Naive thymus-derived CD8-positive, alpha-beta T cell (primary cell): ENCODE results near the gene ZNF557. TPM values are rescaled to one million over a fixed set of nuclear protein-coding genes. Genes with fewer than 3 reads are reported as not detected.
"Not testable (repeated sequence)": the region's sequence is repeated elsewhere in the genome, so short reads cannot be mapped to it uniquely, and the experiment has no call there.

Experiments used
- ATAC-seq, 2 donors: fragments of 150-1000 bp; cut with Tn5 transposase in 1 of 2; sonication (Bioruptor Pico), chemical (Tn5 transposase) in 1 of 2; 1 replicate in 1 of 2; 2 replicates in 1 of 2; pipeline ENCODE4 v1.10.0; 2021; ENCODE audit warnings: mild to moderate bottlenecking in 2 of 2, moderate library complexity in 2 of 2
- POLR2A ChIA-PET: fragments of 350-600 bp; sonication (Branson Sonifier 250); formaldehyde crosslinking; loops from one replicate; lab custom pipeline; 2021; ENCODE audit warnings: antibody characterized with exemption; lab: Charles Lee
- DNase-seq, 10 donors: peaks; one replicate each; pipeline versions ENCODE4 v3.0.0 to v3.0.0-alpha.2; 2020 to 2022
- H3K27ac Mint-ChIP-seq, 10 donors: one replicate each; pipeline ENCODE4 v1.8.0; 2020 to 2022; ENCODE audit warnings: mild to moderate bottlenecking in 10 of 10, mixed read lengths in 10 of 10, moderate library complexity in 4 of 10, inconsistent platforms in 1 of 10
- H3K27me3 Mint-ChIP-seq, 5 donors: one replicate each; pipeline ENCODE4 v1.8.0; 2021 to 2022; ENCODE audit warnings: mixed read lengths in 5 of 5
- H3K36me3 Mint-ChIP-seq, 3 donors: one replicate each; pipeline ENCODE4 v1.8.0; 2020 to 2022; ENCODE audit warnings: mixed read lengths in 3 of 3, mild to moderate bottlenecking in 2 of 3, inconsistent platforms in 1 of 3
- H3K4me1 Mint-ChIP-seq, 4 donors: one replicate each; pipeline ENCODE4 v1.8.0; 2021 to 2022; ENCODE audit warnings: mixed read lengths in 4 of 4
- H3K4me3 Mint-ChIP-seq, 10 donors: one replicate each; pipeline ENCODE4 v1.8.0; 2020 to 2022; ENCODE audit warnings: mild to moderate bottlenecking in 10 of 10, mixed read lengths in 10 of 10, moderate library complexity in 6 of 10, inconsistent platforms in 1 of 10
- H3K9me3 Mint-ChIP-seq, 9 donors: one replicate each; pipeline ENCODE4 v1.8.0; 2020 to 2022; ENCODE audit warnings: mixed read lengths in 9 of 9, mild to moderate bottlenecking in 3 of 9, inconsistent platforms in 1 of 9, moderate library complexity in 1 of 9
- polyA plus RNA-seq, 3 donors: library from polyadenylated mRNA; unstranded; fragments of 300-500 nt; fragmentation: Illumina TruSeq; gene quantifications; one replicate each; pipeline ENCODE4 v1.2.3, GENCODE V29; 2021
- total RNA-seq, 8 experiments: library from RNA in 2 of 8; stranded (reverse) in 2 of 8; gene quantifications; one replicate each; pipeline ENCODE4 v1.2.3 and lab custom pipeline; 2021 to 2026

The ZNF557 gene
- total RNA-seq: 10 to 100 TPM; 29.6 to 31.5 TPM
- 1 to 10 TPM; 4.4 to 7.5 (median 7.4) TPM for polyA plus RNA-seq
- total RNA-seq (lab: John Stamatoyannopoulos, UW): 45.3 to 91.3 (median 72.0) reads per million in 6 experiments

DNA sequence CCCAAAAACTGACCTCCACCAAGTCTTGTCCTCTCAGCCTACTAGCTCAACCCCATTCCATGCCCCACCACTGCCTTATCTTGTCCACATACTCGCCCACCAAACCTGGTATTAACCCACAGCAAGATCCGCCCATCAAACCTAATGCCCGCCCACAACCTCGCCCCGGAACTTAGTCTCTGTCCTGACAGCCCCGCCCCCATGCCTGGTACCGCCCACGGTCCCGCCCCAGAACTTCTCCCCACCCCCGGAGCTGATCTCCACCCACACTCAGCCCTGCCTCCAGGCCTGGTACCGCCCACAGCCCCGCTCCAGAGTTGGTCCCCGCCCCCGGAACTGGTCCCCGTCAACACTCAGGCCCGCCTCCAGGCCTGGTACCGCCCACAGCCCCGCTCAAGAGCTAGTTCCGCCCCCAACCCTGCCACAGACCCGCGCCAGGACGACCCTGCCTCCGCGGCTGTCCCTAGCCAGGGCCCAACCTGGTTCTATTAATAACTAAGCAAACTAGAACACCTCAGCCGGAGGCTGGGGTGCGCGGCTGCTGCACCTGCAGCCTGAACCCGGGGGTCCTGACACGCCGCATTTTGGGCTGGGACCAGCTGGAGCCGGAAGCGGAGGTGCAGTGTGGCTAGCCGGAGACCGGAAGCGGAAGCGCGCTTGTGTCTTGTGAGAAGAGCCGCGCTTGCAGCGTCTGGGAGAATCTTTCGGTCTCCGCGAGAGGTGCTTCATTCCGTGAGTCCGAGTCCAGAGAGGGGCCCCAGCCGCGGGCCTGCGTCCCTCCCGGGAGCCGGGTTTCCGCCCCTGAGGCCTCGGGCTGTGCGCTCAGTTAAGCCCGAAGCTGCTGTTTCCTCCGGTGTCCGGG lies at the start of gene ZNF557:
Gene ZNF557 (plus strand): TSS at position 662 of the 862 bp plus-strand sequence. CDS start 5,372 bp downstream, outside the sequence.
- DNase-seq (peak; percentile 98 to 100 (median 99)), ATAC-seq (peak; percentile 93 to 95)
- H3K27me3 Mint-ChIP-seq: no peaks in the 10 kb centered on the region
- H3K4me1 Mint-ChIP-seq: peaks cover 9 to 29% (median 23%) of the 10 kb centered on the region in 4 donors
- POLR2A ChIA-PET: interaction anchor here (0.5 to 2.3 kb wide), 18 partner anchors 9 to 834 kb away, joined by 3 to 50 read pairs (median 6); partner anchors contain the start of genes ALKBH7, ARHGEF18, CLPP and KHSRP
- H3K27ac Mint-ChIP-seq: peak within 1 kb of the TSS; percentile 82 to 97 (median 96)
- H3K4me3 Mint-ChIP-seq: peak within 1 kb of the TSS; percentile 87 to 98 (median 96)
- H3K9me3 Mint-ChIP-seq: peaks cover 0 to 7% (median 0%) of the 10 kb centered on the region in 9 donors
- H3K36me3 Mint-ChIP-seq: peaks cover 6 to 37% (median 15%) of the 10 kb centered on the region in 3 donors

DNA sequence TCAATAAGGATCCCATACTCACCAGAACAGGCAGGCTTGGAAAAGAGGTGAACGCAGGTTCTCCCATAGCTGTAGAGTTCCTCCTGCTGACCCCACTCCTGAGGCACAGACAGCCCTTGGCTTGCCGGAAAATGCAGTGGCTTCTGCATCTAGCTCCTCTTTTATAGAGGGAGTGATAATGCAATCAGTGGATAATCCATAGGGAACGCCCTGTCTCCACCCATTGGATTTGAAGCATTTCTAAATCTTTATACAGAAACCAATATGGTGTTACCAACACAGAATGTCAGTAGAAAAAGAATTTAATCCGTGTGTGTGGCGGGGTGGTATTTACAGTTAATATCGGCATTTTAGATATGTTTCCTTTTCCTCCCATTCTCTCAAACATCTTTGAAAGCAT lies 48.2 kb upstream of the ZNF557 start, which contains the start of gene MBD3L2B:
Gene MBD3L2B (minus strand): TSS at position 101 of the 400 bp plus-strand sequence. CDS start 34 bp downstream, at position 67.
- ATAC-seq, H3K4me1 Mint-ChIP-seq, POLR2A ChIA-PET, DNase-seq, H3K27me3 Mint-ChIP-seq, H3K9me3 Mint-ChIP-seq, H3K36me3 Mint-ChIP-seq, H3K27ac Mint-ChIP-seq, H3K4me3 Mint-ChIP-seq: not testable (repeated sequence)

DNA sequence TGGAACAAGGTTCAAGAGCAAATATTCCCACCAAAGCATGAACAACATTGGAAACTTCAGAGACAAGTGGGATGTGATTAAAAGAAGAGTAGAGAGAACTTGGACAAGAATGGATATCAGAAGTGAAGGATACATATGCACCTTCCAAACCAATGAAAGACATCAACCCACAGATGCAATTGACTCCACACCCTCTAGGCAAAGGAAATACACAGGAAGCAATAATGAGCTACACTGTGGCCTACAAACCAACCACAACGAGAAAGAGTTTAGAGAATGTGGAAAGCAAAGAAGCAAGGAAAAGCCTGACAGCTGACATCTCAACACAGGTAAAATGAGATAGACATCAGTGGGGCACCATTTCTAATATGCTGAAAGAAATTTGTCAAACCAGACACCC lies 40.7 kb upstream of the ZNF557 start:
- H3K36me3 Mint-ChIP-seq, H3K27me3 Mint-ChIP-seq, H3K9me3 Mint-ChIP-seq, DNase-seq, H3K27ac Mint-ChIP-seq, POLR2A ChIA-PET, H3K4me1 Mint-ChIP-seq, H3K4me3 Mint-ChIP-seq: not testable (repeated sequence)
- ATAC-seq: peak in 1 of 2 donors; percentile 62

DNA sequence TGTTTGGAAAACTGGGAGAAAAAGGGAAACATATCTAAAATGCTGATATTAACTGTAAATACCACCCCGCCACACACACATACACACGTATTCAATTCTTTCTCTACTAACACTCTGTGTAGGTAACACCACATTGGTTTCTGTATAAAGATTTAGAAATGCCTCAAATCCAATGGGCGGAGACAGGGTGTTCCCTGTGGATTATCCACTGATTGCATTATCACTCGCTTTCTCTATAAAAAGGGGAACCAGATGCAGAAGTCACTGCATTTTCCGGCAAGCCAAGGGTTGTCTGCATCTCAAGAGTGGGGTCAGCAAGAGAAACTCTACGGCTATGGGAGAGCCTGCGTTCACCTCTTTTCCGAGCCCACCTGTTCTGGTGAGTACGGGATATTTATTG lies 39.2 kb upstream of the ZNF557 start, which contains the start of gene MBD3L5:
Gene MBD3L5 (plus strand): TSS at position 301 of the 400 bp plus-strand sequence. CDS start 34 bp downstream, at position 335.
- ATAC-seq, H3K27me3 Mint-ChIP-seq, H3K4me3 Mint-ChIP-seq, H3K4me1 Mint-ChIP-seq, H3K9me3 Mint-ChIP-seq, DNase-seq, POLR2A ChIA-PET, H3K27ac Mint-ChIP-seq, H3K36me3 Mint-ChIP-seq: not testable (repeated sequence)

DNA sequence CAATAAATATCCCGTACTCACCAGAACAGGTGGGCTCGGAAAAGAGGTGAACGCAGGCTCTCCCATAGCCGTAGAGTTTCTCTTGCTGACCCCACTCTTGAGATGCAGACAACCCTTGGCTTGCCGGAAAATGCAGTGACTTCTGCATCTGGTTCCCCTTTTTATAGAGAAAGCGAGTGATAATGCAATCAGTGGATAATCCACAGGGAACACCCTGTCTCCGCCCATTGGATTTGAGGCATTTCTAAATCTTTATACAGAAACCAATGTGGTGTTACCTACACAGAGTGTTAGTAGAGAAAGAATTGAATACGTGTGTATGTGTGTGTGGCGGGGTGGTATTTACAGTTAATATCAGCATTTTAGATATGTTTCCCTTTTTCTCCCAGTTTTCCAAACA lies 29.4 kb upstream of the ZNF557 start, which contains the start of gene MBD3L4:
Gene MBD3L4 (minus strand): TSS at position 101 of the 400 bp plus-strand sequence. CDS start 35 bp downstream, at position 66.
- H3K4me3 Mint-ChIP-seq, H3K27ac Mint-ChIP-seq, DNase-seq, POLR2A ChIA-PET, H3K27me3 Mint-ChIP-seq, H3K9me3 Mint-ChIP-seq, H3K4me1 Mint-ChIP-seq, ATAC-seq, H3K36me3 Mint-ChIP-seq: not testable (repeated sequence)

DNA sequence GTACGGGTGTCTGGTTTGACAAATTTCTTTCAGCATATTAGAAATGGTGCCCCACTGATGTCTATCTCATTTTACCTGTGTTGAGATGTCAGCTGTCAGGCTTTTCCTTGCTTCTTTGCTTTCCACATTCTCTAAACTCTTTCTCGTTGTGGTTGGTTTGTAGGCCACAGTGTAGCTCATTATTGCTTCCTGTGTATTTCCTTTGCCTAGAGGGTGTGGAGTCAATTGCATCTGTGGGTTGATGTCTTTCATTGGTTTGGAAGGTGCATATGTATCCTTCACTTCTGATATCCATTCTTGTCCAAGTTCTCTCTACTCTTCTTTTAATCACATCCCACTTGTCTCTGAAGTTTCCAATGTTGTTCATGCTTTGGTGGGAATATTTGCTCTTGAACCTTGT lies 27.9 kb upstream of the ZNF557 start:
- H3K36me3 Mint-ChIP-seq, DNase-seq, POLR2A ChIA-PET, H3K9me3 Mint-ChIP-seq, H3K27me3 Mint-ChIP-seq, H3K4me1 Mint-ChIP-seq, H3K27ac Mint-ChIP-seq, H3K4me3 Mint-ChIP-seq: not testable (repeated sequence)
- peak in 1 of 2 donors; percentile 72 for ATAC-seq

DNA sequence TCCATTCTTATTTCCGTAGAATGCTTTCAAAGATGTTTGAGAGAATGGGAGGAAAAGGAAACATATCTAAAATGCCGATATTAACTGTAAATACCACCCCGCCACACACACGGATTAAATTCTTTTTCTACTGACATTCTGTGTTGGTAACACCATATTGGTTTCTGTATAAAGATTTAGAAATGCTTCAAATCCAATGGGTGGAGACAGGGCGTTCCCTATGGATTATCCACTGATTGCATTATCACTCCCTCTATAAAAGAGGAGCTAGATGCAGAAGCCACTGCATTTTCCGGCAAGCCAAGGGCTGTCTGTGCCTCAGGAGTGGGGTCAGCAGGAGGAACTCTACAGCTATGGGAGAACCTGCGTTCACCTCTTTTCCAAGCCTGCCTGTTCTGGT lies 20.5 kb upstream of the ZNF557 start, which contains the start of gene MBD3L2:
Gene MBD3L2 (plus strand): TSS at position 301 of the 400 bp plus-strand sequence. CDS start 53 bp downstream, at position 354.
- H3K27me3 Mint-ChIP-seq, H3K36me3 Mint-ChIP-seq, H3K27ac Mint-ChIP-seq, H3K9me3 Mint-ChIP-seq, H3K4me1 Mint-ChIP-seq, POLR2A ChIA-PET, H3K4me3 Mint-ChIP-seq, ATAC-seq, DNase-seq: not testable (repeated sequence)

DNA sequence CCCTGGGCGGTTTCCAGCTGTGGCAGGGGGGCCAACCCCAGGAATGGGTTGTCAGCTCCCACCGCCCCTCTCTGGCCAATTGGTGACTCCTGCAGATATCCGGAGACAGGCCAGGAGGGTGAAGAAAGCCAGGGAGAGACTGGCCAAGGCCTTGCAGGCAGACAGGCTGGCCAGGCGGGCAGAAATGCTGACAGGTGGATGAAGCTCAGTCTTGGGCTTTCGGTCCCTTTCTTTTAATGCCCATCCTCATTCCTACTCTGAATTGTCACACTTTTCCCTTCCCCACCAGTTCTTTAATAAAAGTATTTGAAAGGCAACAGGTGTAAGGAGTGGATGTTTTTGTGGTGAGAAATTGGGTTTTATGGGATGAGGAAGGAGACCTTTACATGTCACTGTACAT lies 18.1 kb upstream of the ZNF557 start:
- H3K9me3 Mint-ChIP-seq: not testable (repeated sequence)

DNA sequence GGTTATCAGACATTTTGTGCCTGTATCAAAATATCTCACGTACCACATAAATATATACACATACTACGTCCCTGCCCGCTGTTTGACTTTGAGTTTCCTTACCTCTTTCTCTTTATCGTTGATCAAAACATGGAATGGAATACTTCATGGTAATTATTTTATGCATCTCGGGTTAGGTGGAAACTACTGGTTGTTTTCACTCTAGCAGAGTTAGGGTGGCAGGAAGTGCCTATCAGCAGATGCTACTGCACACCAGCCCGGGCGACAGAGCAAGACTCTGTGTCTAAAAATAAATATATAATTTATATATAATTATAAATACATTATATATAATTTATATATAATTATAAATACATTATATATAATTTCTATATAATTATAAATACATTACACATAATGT lies 16.6 kb upstream of the ZNF557 start:
- DNase-seq, H3K4me3 Mint-ChIP-seq: not testable (repeated sequence)

More for the DNA sequence above, 18.1 kb upstream of the ZNF557 start:
- H3K27me3 Mint-ChIP-seq, DNase-seq, ATAC-seq, H3K36me3 Mint-ChIP-seq, H3K4me3 Mint-ChIP-seq, POLR2A ChIA-PET, H3K27ac Mint-ChIP-seq, H3K4me1 Mint-ChIP-seq: not testable (repeated sequence)

DNA sequence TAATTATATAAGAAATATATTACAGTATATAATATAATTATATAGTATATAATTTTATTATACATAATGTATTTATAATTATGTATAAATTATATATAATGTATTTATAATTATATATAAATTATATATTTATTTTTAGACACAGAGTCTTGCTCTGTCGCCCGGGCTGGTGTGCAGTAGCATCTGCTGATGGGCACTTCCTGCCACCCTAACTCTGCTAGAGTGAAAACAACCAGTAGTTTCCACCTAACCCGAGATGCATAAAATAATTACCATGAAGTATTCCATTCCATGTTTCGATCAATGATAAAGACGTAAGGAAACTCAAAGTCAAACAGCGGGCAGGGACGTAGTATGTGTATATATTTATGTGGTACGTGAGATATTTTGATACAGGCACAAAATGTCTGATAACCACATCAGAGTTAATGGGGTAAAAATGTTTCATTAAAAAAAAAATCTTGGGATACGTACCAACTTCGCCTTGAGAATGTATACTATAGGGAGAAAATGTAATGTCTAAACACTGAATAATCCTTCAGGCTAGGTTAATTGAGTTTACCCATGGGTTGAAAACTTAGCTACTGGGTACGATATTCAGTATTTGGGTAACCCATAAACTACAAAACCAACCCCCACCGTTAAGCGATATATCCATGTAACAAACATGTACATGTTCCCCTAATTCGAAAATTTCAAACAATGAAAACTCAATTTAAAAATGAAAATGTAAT lies 14.7 kb upstream of the ZNF557 start:
- not testable (repeated sequence) for ATAC-seq

More for the DNA sequence above, 16.6 kb upstream of the ZNF557 start:
- H3K36me3 Mint-ChIP-seq, H3K4me1 Mint-ChIP-seq, POLR2A ChIA-PET, H3K27me3 Mint-ChIP-seq, ATAC-seq, H3K27ac Mint-ChIP-seq, H3K9me3 Mint-ChIP-seq: not testable (repeated sequence)

DNA sequence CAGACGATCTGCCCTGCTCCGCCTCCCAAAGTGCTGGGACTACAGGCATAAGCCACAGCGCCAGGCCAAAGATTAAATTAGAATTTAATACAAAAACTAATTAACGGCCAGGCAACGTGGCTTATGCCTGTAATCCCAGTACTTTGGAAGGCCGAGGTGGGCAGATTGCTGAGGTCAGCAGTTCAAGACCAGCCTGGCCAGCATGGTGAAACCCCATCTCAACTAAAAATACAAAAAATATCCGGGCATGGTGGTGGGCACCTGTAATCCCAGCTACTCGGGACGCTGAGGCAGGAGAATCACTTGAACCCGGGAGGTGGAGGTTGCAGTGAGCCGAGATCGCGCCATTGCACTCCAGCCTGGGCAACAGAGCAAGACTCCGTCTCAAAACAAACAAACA lies 13.8 kb upstream of the ZNF557 start:
- DNase-seq, H3K9me3 Mint-ChIP-seq, H3K36me3 Mint-ChIP-seq, ATAC-seq, H3K4me3 Mint-ChIP-seq, POLR2A ChIA-PET, H3K4me1 Mint-ChIP-seq, H3K27ac Mint-ChIP-seq, H3K27me3 Mint-ChIP-seq: not testable (repeated sequence)

More for the DNA sequence above, 14.7 kb upstream of the ZNF557 start:
- H3K36me3 Mint-ChIP-seq, POLR2A ChIA-PET, H3K27me3 Mint-ChIP-seq, H3K4me3 Mint-ChIP-seq, H3K4me1 Mint-ChIP-seq, H3K9me3 Mint-ChIP-seq, H3K27ac Mint-ChIP-seq: not testable (repeated sequence)
- peak in 1 of 10 donors; percentile 11 for DNase-seq

DNA sequence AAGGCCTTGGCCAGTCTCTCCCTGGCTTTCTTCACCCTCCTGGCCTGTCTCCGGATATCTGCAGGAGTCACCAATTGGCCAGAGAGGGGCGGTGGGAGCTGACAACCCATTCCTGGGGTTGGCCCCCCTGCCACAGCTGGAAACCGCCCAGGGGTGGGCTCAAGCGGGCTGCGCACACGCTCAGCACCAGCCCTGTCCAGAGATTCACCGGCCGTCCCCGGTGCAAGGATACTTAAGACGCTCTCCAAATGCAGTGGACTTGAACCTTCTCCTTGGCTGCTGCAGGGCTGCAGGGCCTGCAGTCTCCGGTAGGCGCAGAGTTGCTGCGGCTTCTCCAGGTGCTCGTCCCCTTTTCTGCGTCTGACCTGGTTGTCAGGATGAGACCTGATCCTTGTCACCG lies 13.1 kb upstream of the ZNF557 start:
- H3K4me1 Mint-ChIP-seq, H3K4me3 Mint-ChIP-seq, DNase-seq, ATAC-seq, H3K27me3 Mint-ChIP-seq, H3K36me3 Mint-ChIP-seq, POLR2A ChIA-PET, H3K9me3 Mint-ChIP-seq, H3K27ac Mint-ChIP-seq: not testable (repeated sequence)
